ENCODE results near the gene ARFGEF3. TPM values are rescaled to one million over a fixed set of nuclear protein-coding genes. Genes with fewer than 3 reads are reported as not detected.

The ARFGEF3 gene
- total RNA-seq, 1 donor from 2014 or later, result 1.9 TPM

DNA sequence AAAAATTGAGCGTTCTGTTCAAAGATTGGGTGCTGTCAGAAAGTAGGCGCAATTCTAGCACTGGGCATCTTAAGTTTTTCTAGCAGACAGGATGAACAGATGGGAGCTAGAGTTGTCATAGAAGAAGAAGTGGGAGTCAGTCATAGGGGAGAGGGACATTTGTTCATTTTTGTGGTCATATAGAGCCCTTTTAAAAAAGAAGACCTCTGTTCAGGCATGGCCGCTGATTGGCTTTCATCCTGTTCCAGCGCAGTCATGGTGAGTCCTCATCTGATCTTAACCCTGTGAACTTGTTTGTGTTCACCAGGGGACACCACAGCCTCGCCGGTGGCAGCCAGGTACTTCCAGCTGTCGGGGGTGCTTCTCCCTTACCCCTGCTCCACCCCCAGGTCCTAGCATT lies 86.3 kb downstream of the ARFGEF3 start:
- Mint-ChIP-seq H3K36me3 (ENCODE audit: low read depth, unreplicated experiment) (no peaks in the 10 kb centered on the region), H3K9me3 (ENCODE audit: unreplicated experiment) (no peaks in the 10 kb centered on the region), H3K4me1 (ENCODE audit: low read depth, unreplicated experiment) (peaks cover 17% of the 10 kb centered on the region), H3K27me3 (ENCODE audit: low read depth, unreplicated experiment) (no peaks in the 10 kb centered on the region), H3K4me3 (ENCODE audit: unreplicated experiment) (no peak overlapping the region), H3K27ac (ENCODE audit: unreplicated experiment) (no peak overlapping the region)
- H3K27me3 ChIP-seq (ENCODE audit: insufficient read depth, low read length), result no peaks in the 10 kb centered on the region
- H3K36me3 ChIP-seq (ENCODE audit: insufficient read depth, low read length), result no peaks in the 10 kb centered on the region
- FAIRE-seq (no peak), DNase-seq (ENCODE audit: low read depth) (no peak)
- H3K9me3 ChIP-seq (ENCODE audit: insufficient read depth, low read depth, low read length), result no peaks in the 10 kb centered on the region
- H3K9ac ChIP-seq (ENCODE audit: low read length), result no peak overlapping the region
- H3K79me2 ChIP-seq (ENCODE audit: insufficient read depth, low read length), result no peaks in the 10 kb centered on the region
- TF ChIP-seq EZH2 (IDR thresholded peaks at IDR 0.05; ENCODE audit: insufficient read depth, low read length), result no peak
- TF ChIP-seq, protein P1, sequence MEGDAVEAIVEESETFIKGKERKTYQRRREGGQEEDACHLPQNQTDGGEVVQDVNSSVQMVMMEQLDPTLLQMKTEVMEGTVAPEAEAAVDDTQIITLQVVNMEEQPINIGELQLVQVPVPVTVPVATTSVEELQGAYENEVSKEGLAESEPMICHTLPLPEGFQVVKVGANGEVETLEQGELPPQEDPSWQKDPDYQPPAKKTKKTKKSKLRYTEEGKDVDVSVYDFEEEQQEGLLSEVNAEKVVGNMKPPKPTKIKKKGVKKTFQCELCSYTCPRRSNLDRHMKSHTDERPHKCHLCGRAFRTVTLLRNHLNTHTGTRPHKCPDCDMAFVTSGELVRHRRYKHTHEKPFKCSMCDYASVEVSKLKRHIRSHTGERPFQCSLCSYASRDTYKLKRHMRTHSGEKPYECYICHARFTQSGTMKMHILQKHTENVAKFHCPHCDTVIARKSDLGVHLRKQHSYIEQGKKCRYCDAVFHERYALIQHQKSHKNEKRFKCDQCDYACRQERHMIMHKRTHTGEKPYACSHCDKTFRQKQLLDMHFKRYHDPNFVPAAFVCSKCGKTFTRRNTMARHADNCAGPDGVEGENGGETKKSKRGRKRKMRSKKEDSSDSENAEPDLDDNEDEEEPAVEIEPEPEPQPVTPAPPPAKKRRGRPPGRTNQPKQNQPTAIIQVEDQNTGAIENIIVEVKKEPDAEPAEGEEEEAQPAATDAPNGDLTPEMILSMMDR (IDR thresholded peaks at IDR 0.05; ENCODE audit: insufficient read depth, low read depth, low read length), result no peak
- H3K4me1 ChIP-seq (ENCODE audit: insufficient read depth, low read length), result peaks cover 9% of the 10 kb centered on the region
- H3K4me3 ChIP-seq (ENCODE audit: insufficient read depth, low read depth, low read length), result no peak overlapping the region
- no peak overlapping the region for H3K4me2 ChIP-seq (ENCODE audit: low read length)
- H2AFZ ChIP-seq (ENCODE audit: low read depth, low read length), result no peak overlapping the region
- H4K20me1 ChIP-seq (ENCODE audit: insufficient read depth, low read length), result no peaks in the 10 kb centered on the region
- no peak overlapping the region for H3K27ac ChIP-seq (ENCODE audit: low read depth, low read length)

DNA sequence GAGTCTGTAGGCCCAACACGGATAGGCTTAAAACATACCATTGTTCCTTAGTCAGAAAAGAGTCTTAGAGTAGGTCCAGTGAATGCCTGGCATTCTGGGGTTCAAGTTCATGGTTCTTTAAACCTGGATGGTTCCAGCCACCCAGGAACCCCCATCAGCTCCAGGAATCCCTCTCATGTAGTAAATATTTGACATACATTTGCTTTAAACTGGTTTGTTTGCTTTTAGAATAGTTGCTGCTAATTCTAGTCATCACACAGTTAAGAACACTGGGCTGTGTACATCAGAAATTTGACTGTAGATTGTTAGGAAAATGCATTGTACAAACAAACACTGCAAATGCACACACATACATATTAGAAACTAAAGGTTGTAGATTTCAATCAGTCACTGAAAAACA lies 87.1 kb downstream of the ARFGEF3 start:
- no peak for DNase-seq (ENCODE audit: low read depth)
- Histone ChIP-seq H4K20me1 (ENCODE audit: insufficient read depth, low read length) (no peaks in the 10 kb centered on the region), H3K4me1 (ENCODE audit: insufficient read depth, low read length) (peaks cover 9% of the 10 kb centered on the region), H3K27me3 (ENCODE audit: insufficient read depth, low read length) (no peaks in the 10 kb centered on the region), H3K4me2 (ENCODE audit: low read length) (no peak overlapping the region), H2AFZ (ENCODE audit: low read depth, low read length) (no peak overlapping the region), H3K4me3 (ENCODE audit: insufficient read depth, low read depth, low read length) (no peak overlapping the region), H3K9ac (ENCODE audit: low read length) (no peak overlapping the region), H3K79me2 (ENCODE audit: insufficient read depth, low read length) (no peaks in the 10 kb centered on the region), H3K27ac (ENCODE audit: low read depth, low read length) (no peak overlapping the region), H3K9me3 (ENCODE audit: insufficient read depth, low read depth, low read length) (no peaks in the 10 kb centered on the region), H3K36me3 (ENCODE audit: insufficient read depth, low read length) (no peaks in the 10 kb centered on the region)
- H3K4me3 Mint-ChIP-seq (ENCODE audit: unreplicated experiment), result no peak overlapping the region
- no peak for FAIRE-seq
- H3K4me1 Mint-ChIP-seq (ENCODE audit: low read depth, unreplicated experiment), result peaks cover 17% of the 10 kb centered on the region
- H3K9me3 Mint-ChIP-seq (ENCODE audit: unreplicated experiment), result no peaks in the 10 kb centered on the region
- TF ChIP-seq EZH2 (IDR thresholded peaks at IDR 0.05; ENCODE audit: insufficient read depth, low read length), result no peak
- TF ChIP-seq, protein P1 (IDR thresholded peaks at IDR 0.05; ENCODE audit: insufficient read depth, low read depth, low read length), result no peak
- no peaks in the 10 kb centered on the region for H3K36me3 Mint-ChIP-seq (ENCODE audit: low read depth, unreplicated experiment)
- no peaks in the 10 kb centered on the region for H3K27me3 Mint-ChIP-seq (ENCODE audit: low read depth, unreplicated experiment)
- no peak overlapping the region for H3K27ac Mint-ChIP-seq (ENCODE audit: unreplicated experiment)

DNA sequence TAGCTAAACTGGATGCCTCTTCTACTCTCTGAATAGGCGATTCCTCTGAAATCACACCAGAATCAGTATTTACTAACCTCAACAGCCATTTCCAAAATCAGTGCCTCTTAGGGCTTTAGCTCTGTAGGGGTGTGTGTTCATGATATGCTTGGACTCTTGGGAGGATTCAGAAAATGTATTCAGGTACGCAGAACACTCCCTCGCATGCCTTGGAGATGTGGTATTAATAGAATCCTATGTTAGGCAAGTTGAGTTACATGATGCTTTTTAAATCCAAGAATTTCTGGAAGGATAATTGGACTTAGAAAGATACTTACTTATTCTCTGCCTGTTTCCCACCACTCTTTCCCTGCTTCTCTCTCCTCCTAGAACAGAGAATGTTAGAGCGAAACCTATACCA lies 88.3 kb downstream of the ARFGEF3 start:
- peaks cover 17% of the 10 kb centered on the region for H3K4me1 Mint-ChIP-seq (ENCODE audit: low read depth, unreplicated experiment)
- no peak for FAIRE-seq

More for the DNA sequence above, 88.3 kb downstream of the ARFGEF3 start:
- Mint-ChIP-seq H3K4me3 (ENCODE audit: unreplicated experiment) (no peak overlapping the region), H3K27ac (ENCODE audit: unreplicated experiment) (peak overlapping the region; percentile 36), H3K27me3 (ENCODE audit: low read depth, unreplicated experiment) (no peaks in the 10 kb centered on the region), H3K36me3 (ENCODE audit: low read depth, unreplicated experiment) (no peaks in the 10 kb centered on the region), H3K9me3 (ENCODE audit: unreplicated experiment) (no peaks in the 10 kb centered on the region)
- no peak overlapping the region for H3K9ac ChIP-seq (ENCODE audit: low read length)
- H4K20me1 ChIP-seq (ENCODE audit: insufficient read depth, low read length), result no peaks in the 10 kb centered on the region
- no peak overlapping the region for H3K4me3 ChIP-seq (ENCODE audit: insufficient read depth, low read depth, low read length)
- peak overlapping the region; percentile 36 for H3K27ac ChIP-seq (ENCODE audit: low read depth, low read length)
- H3K27me3 ChIP-seq (ENCODE audit: insufficient read depth, low read length), result no peaks in the 10 kb centered on the region
- no peak overlapping the region for H3K4me2 ChIP-seq (ENCODE audit: low read length)
- no peaks in the 10 kb centered on the region for H3K36me3 ChIP-seq (ENCODE audit: insufficient read depth, low read length)
- H3K4me1 ChIP-seq (ENCODE audit: insufficient read depth, low read length), result peaks cover 9% of the 10 kb centered on the region
- no peaks in the 10 kb centered on the region for H3K9me3 ChIP-seq (ENCODE audit: insufficient read depth, low read depth, low read length)
- H3K79me2 ChIP-seq (ENCODE audit: insufficient read depth, low read length), result no peaks in the 10 kb centered on the region
- no peak for TF ChIP-seq EZH2 (IDR thresholded peaks at IDR 0.05; ENCODE audit: insufficient read depth, low read length)
- TF ChIP-seq, protein P1 (IDR thresholded peaks at IDR 0.05; ENCODE audit: insufficient read depth, low read depth, low read length), result no peak
- no peak overlapping the region for H2AFZ ChIP-seq (ENCODE audit: low read depth, low read length)
- no peak for DNase-seq (ENCODE audit: low read depth)

Data from astrocyte (in vitro differentiated cells and primary cell).